ENCODE results near the gene GLRA3.

DNA sequence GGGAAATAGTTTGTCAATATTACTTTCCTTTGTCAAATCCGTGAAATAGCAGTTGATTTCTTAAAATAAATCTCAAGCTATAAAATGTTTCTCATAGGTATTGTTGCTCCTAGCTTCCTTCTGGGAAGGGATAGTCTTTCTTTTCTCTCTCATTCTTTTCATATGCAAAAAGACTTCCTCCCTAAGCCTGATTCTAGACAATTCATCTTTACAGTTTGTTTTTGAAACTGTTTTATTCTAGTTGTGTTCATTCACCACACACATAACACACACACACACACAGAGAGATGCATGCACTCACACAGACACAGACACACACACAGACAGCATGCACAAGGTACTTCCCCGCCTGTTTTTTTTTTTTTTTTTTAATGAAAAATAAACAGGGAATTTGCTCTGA, 18.2 kb downstream of the GLRA3 start:
- TF ChIP-seq, protein P1, sequence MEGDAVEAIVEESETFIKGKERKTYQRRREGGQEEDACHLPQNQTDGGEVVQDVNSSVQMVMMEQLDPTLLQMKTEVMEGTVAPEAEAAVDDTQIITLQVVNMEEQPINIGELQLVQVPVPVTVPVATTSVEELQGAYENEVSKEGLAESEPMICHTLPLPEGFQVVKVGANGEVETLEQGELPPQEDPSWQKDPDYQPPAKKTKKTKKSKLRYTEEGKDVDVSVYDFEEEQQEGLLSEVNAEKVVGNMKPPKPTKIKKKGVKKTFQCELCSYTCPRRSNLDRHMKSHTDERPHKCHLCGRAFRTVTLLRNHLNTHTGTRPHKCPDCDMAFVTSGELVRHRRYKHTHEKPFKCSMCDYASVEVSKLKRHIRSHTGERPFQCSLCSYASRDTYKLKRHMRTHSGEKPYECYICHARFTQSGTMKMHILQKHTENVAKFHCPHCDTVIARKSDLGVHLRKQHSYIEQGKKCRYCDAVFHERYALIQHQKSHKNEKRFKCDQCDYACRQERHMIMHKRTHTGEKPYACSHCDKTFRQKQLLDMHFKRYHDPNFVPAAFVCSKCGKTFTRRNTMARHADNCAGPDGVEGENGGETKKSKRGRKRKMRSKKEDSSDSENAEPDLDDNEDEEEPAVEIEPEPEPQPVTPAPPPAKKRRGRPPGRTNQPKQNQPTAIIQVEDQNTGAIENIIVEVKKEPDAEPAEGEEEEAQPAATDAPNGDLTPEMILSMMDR (IDR thresholded peaks at IDR 0.05 in 2 of 3, conservative IDR thresholded peaks at IDR 0.05 in 1 of 3; ENCODE audit: control insufficient read depth in 2 of 3, extremely low read depth in 1 of 3, insufficient read depth in 1 of 3, low read depth in 3 of 3, low read length in 3 of 3), result no peak
- no peak for TF ChIP-seq NFIC (IDR thresholded peaks at IDR 0.05; ENCODE audit: low read depth, low read length)
